WI38 (cell line): ENCODE results near the gene ZNF831.

ENCODE experiments used
- H3K4me3 ChIP-seq: 2 replicates; pipeline ENCODE4 v1.5.1; 2011; ENCODE audit warnings: low read depth, mild to moderate bottlenecking, control low read depth, low read length
- TF ChIP-seq, protein P1 (sequence below): IDR thresholded peaks from 2 replicates; pipeline ENCODE4 v1.5.1; 2012; ENCODE audit warnings: low read depth, mild to moderate bottlenecking, control low read depth, low read length

ZNF831 gene

DNA sequence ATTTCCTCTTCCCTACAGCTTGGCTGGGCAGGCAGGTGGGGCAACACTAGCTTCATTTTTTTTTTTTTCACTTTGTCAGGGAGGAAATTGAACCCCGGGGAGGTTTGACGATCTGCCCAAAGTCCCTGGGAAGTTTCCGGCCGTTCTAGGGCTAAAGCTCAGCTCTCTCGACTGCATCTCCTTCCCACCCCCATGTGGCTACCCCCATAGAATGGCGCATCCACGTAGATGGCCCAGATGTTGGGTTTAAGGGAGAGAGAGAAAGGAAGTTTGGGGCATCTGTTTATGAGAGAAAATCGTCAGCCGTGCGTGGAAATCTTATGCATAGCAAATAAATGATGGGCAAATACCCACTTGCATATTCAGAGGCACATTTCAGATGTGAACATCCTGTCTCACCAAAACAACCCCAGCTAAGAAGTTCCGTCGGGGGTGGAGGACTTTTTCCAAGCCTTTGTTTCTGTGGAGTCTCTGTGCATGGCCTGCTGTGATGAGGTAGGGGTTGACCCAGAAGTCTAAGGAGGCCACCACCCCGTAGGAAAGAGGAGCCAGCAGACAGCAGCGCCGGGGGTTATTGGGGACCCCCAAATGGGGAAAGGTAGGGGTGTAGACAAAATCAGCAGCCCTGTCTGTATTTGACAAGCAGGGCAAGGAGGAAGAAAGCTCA is 40.5 kb upstream of the ZNF831 start:
- TF ChIP-seq, protein P1, sequence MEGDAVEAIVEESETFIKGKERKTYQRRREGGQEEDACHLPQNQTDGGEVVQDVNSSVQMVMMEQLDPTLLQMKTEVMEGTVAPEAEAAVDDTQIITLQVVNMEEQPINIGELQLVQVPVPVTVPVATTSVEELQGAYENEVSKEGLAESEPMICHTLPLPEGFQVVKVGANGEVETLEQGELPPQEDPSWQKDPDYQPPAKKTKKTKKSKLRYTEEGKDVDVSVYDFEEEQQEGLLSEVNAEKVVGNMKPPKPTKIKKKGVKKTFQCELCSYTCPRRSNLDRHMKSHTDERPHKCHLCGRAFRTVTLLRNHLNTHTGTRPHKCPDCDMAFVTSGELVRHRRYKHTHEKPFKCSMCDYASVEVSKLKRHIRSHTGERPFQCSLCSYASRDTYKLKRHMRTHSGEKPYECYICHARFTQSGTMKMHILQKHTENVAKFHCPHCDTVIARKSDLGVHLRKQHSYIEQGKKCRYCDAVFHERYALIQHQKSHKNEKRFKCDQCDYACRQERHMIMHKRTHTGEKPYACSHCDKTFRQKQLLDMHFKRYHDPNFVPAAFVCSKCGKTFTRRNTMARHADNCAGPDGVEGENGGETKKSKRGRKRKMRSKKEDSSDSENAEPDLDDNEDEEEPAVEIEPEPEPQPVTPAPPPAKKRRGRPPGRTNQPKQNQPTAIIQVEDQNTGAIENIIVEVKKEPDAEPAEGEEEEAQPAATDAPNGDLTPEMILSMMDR: no peak
- H3K4me3 ChIP-seq: no peak overlapping the region

DNA sequence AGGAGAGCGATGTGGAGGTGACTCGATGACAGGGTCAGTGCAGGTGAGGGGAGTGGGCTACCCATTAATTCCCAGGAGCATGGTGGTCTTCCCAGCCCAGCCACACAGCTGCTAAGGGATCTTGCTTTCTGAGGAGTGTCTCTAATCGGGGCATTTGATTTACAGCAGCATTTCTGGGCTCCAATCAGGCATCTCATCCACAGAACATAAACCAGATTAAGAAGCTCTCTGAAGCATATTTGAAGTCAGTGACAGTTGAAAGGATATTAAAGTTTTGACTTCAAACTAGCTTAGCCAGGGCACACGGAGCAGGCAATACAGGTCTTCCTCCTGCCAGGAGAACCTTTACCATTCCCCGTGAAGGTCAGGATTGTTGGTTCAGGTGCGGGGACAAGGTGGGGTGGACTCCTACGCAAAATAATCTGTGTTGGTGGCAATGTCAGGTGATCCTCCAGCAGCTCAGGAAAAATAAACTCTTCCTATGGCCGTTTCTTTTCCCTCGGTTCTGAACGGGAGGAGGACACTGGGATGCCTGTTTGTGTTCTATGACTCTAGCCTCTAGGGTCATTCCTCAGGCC is 39.9 kb upstream of the ZNF831 start:
- H3K4me3 ChIP-seq: no peak overlapping the region
- TF ChIP-seq, protein P1: no peak

DNA sequence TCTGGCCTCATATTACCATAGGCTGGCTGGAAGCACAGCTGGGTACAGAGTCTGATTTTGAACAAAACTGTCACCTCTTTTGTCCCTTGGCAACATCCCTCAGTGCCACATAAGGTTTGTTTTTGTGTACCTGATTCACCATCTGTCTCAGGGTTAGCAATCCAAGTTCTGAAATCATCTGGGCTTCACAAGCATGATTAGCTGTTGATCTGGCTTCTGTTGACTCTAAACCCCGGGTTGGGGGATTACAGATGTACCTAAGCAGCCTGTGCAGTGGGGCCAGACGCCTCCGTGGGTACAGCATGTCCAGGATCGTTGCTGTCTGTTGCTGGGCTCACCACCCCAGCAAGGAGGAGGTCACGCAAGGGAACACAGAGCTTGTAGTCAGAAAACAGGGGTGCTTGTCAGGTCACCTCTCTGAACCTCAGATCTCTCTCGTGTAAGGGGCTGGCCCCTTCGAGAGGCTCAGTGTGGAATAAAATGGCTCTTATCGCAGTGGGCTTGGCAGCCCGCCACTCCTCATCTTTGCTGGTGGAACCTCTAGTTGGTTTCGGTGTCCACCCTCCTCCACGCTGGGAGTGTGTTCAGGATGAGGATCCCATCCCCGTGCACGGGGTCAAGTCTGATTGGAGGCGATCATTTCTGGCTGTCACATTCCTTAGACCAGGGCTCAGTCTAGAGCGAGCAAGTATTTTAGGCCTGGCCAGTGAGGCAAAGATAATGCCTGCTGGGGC is 39.2 kb upstream of the ZNF831 start:
- H3K4me3 ChIP-seq: no peak overlapping the region
- TF ChIP-seq, protein P1: no peak

DNA sequence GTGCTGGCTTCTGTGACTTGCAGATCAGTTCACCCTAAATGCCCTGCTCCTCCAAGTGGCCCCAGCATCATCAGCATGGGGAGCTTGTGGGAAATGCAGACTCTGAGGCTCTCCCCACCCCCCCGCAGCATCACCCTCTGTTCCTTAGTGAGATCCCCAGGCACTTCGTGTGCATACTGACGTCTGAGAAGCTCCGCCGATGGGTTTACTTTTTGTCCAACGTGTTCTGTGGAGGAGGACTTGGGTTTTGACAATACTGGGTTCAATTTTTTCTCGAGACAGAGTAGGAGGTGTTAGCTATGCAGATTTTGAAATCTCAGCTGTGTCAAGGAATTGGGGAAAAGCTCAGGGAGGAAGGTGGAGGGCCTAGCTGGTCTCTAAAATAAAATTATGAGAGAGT is 38.3 kb upstream of the ZNF831 start:
- TF ChIP-seq, protein P1: no peak

DNA sequence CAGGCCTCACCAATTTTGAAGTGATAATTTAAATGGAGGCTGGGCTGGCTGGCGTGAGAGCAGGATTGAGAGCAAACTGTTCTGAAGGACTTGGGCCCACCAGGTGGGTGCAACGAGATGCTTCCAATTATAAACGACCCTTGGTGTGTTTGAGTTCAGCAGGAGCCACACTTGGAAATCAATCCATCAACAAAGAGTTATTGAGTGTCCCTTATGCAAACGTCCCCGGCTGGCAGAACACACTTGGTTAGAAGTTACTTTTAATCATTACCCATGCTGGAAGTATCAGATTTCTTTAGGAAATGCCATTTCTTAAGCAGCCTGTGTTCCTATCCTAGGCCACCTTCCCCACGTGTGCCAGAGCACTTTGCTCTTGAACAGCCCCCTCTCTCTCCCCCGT is 37.8 kb upstream of the ZNF831 start:
- H3K4me3 ChIP-seq: no peak overlapping the region
- TF ChIP-seq, protein P1: no peak

More for the DNA sequence above, 38.3 kb upstream of the ZNF831 start:
- no peak overlapping the region for H3K4me3 ChIP-seq

DNA sequence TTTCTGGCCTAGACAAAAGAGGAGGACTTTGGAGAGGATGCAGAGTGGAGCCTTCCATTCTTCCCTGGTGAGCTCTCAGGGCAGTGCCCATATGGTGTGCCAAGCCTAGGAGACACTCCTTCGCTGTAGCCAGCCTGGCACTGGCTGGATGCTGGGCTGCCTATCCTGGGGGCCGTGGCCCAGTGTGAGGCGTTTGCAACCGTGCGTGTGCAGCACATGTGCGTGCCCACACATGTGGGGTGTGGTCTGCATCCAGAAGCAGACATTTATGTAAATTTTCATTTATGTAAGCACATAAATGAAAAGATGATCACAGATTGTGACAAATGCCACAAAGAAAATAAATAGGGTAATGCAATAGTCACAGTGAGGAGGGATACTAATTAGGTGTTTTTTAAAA is 35.8 kb upstream of the ZNF831 start:
- TF ChIP-seq, protein P1: no peak
- no peak overlapping the region for H3K4me3 ChIP-seq

DNA sequence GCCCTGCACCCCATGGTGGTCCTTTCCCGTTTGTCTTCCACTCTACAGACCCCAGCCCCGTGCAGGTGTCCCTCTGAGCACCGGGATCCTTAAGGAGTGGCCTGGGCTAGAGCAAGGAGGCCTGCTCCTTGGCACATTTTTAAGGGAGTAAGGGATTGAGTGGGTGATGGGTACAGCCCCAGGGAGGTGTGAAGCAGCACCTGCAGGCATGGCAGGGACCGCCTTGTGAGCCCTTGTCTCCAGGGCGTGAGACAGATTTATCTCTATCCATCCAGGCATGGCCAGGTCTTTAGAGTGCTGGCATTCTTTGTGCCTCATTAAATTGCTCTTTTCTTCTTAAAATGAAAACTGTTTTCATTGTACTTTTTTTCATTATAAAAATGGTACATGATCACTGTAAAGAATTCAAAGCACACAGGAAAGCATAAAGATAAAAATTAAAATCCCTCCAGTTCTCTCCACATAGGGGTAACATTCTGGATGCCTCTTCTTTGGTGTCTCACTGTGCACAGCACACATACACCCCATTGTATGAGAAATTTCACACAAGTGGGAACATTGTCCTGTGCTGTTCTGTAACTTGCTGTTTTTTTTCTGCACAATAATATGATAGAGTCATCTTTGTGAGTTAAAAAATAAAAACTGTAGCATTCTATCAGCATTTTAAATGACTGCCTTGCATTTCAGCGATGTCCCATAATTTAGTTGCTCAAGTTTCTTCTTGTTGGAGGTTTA is 31.9 kb upstream of the ZNF831 start:
- H3K4me3 ChIP-seq: no peak overlapping the region
- TF ChIP-seq, protein P1: no peak
